NB4 (cell line): ENCODE data around the gene CTXN1.

ENCODE experiments used
- DNase-seq: peaks from one replicate; pipeline ENCODE4 v3.0.0; 2010; ENCODE audit warnings: low read depth
- H3K4me3 ChIP-seq: one replicate; pipeline ENCODE4 v1.5.1; 2011; ENCODE audit warnings: mild to moderate bottlenecking, low read depth, low read length, moderate library complexity
- CTCF ChIP-seq: IDR thresholded peaks from one replicate; pipeline ENCODE4 v1.5.1; 2012; ENCODE audit warnings: low read depth, low read length
- MAX ChIP-seq: IDR thresholded peaks from 2 replicates; pipeline ENCODE4 v1.6.1; 2011; ENCODE audit warnings: low read depth, low read length
- MYC ChIP-seq: IDR thresholded peaks from 2 replicates; pipeline ENCODE4 v1.6.1; 2011; ENCODE audit warnings: low read depth, low read length
- POLR2A ChIP-seq: IDR thresholded peaks from 2 replicates; pipeline ENCODE4 v1.6.1; 2011; ENCODE audit warnings: mild to moderate bottlenecking; ENCODE audit not compliant: insufficient read length; ENCODE audit errors: extremely low read depth

The CTXN1 gene

GRCh38 chr19:7900401-7900870 is 25.5 kb downstream of the CTXN1 start:
- no peak overlapping the region for H3K4me3 ChIP-seq
- TF ChIP-seq MYC (no peak), POLR2A (no peak), CTCF (no peak), MAX (no peak)
- DNase-seq, result no peak

GRCh38 chr19:7899751-7900378 is 26.1 kb downstream of the CTXN1 start:
- H3K4me3 ChIP-seq, result no peak overlapping the region
- TF ChIP-seq MAX (no peak), MYC (no peak), POLR2A (no peak), CTCF (no peak)
- DNase-seq, result no peak

- DNase-seq, result no peak
- TF ChIP-seq MYC, result no peak
- TF ChIP-seq MAX, result no peak
- no peak for TF ChIP-seq CTCF
- no peak for TF ChIP-seq POLR2A
- H3K4me3 ChIP-seq, result no peak overlapping the region
Measured at GRCh38 chr19:7898967-7899366, 27.0 kb downstream of the CTXN1 start.

- peak; percentile 54 for DNase-seq
- H3K4me3 ChIP-seq, result no peak overlapping the region
- TF ChIP-seq POLR2A, result no peak
- TF ChIP-seq CTCF, result no peak
- TF ChIP-seq MYC, result no peak
- no peak for TF ChIP-seq MAX
Measured at GRCh38 chr19:7897292-7897691, 28.6 kb downstream of the CTXN1 start.

DNA sequence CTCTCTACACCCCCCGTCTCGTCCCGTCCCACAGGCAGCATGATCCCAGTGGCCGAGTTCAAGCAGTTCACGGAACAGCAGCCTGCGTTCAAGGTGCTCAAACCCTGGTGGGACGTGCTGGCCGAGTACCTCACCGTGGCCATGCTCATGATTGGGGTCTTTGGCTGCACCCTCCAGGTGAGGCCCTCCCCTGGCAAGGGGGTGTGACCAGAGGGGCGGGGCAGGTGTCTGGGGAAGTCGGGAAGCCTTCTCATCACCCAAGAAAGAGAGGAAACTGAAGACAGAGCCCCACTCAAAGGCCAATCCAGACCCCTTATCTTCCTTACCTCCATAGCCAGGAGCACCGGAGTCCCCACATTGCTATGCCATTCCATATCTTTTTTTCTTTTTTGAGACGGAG is 30.4 kb downstream of the CTXN1 start:
- DNase-seq, result no peak
- no peak overlapping the region for H3K4me3 ChIP-seq
- no peak for TF ChIP-seq MAX
- TF ChIP-seq MYC, result no peak
- TF ChIP-seq CTCF, result no peak
- TF ChIP-seq POLR2A, result no peak
